ENCODE results near the gene GSTM4. TPM values are rescaled to one million over a fixed set of nuclear protein-coding genes. Genes with fewer than 3 reads are reported as not detected.

The GSTM4 gene
- total RNA-seq, 1 experiment from 2014 or later: 22.0 TPM

GRCh38 chr1:109613361-109614147 lies 42.3 kb upstream of the GSTM4 start:
- in situ Hi-C loops (cut with HindIII; ENCODE audit: low pct_unique_long_range_greater_than_20kb, low sequenced_read_pairs): no loop called here
- TF ChIP-seq POLR2AphosphoS5 (IDR thresholded peaks at IDR 0.05; ENCODE audit: low read depth, low read length): no peak
- TF ChIP-seq TCF7L2 (IDR thresholded peaks at IDR 0.05; ENCODE audit: low read depth, low read length): no peak
- no peak for TF ChIP-seq REST (IDR thresholded peaks at IDR 0.05; ENCODE audit: insufficient read depth in 1 of 2, low read depth in 2 of 2, low read length in 1 of 2)
- no peak for TF ChIP-seq CTCF (IDR thresholded peaks at IDR 0.05)
- TF ChIP-seq SIN3A (IDR thresholded peaks at IDR 0.05; ENCODE audit: borderline replicate concordance, insufficient read depth, low read depth, low read length): no peak
- ChIA-PET CTCF (no interaction called here), POLR2A (no interaction called here)
- ATAC-seq: no peak
- intact Hi-C loops (cut with micrococcal nuclease; ENCODE audit: unreplicated experiment): no loop called here
- no peaks in the 10 kb centered on the region; the same call in 1 of the 2 replicates for H3K4me1 ChIP-seq (ENCODE audit: control insufficient read depth, insufficient read depth, low read length)
- no peak overlapping the region for H3K27ac ChIP-seq (ENCODE audit: low read length)
- no peaks in the 10 kb centered on the region for H3K27me3 ChIP-seq (ENCODE audit: control insufficient read depth, insufficient read depth, low read length)
- no peak for DNase-seq (ENCODE audit: low read depth, low spot score)
- no peaks in the 10 kb centered on the region for H3K36me3 ChIP-seq (ENCODE audit: control insufficient read depth, insufficient read depth, low read length)
- H3K4me3 ChIP-seq (ENCODE audit: low read depth in 2 of 2, low read length in 2 of 2): no peak overlapping the region
- BruUV-seq (replicated peaks): no TSS peak
- no peaks in the 10 kb centered on the region for H3K9me3 ChIP-seq (ENCODE audit: control insufficient read depth, insufficient read depth, low read depth, low read length)

- H3K4me3 ChIP-seq (ENCODE audit: low read depth in 2 of 2, low read length in 2 of 2): no peak overlapping the region
- H3K36me3 ChIP-seq (ENCODE audit: control insufficient read depth, insufficient read depth, low read length): no peaks in the 10 kb centered on the region
- H3K27me3 ChIP-seq (ENCODE audit: control insufficient read depth, insufficient read depth, low read length): no peaks in the 10 kb centered on the region
- H3K27ac ChIP-seq (ENCODE audit: low read length): no peak overlapping the region
- peaks cover 7% of the 10 kb centered on the region for H3K4me1 ChIP-seq (ENCODE audit: control insufficient read depth, insufficient read depth, low read length)
- ChIA-PET CTCF (no interaction called here), POLR2A (no interaction called here)
- no TSS peak for BruUV-seq (replicated peaks)
- intact Hi-C loops (cut with micrococcal nuclease; ENCODE audit: unreplicated experiment) (no loop called here), in situ Hi-C loops (cut with HindIII; ENCODE audit: low pct_unique_long_range_greater_than_20kb, low sequenced_read_pairs) (no loop called here)
- TF ChIP-seq SIN3A (IDR thresholded peaks at IDR 0.05; ENCODE audit: borderline replicate concordance, insufficient read depth, low read depth, low read length) (no peak), REST (IDR thresholded peaks at IDR 0.05; ENCODE audit: insufficient read depth in 1 of 2, low read depth in 2 of 2, low read length in 1 of 2) (no peak), CTCF (IDR thresholded peaks at IDR 0.05) (no peak), TCF7L2 (IDR thresholded peaks at IDR 0.05; ENCODE audit: low read depth, low read length) (no peak), POLR2AphosphoS5 (IDR thresholded peaks at IDR 0.05; ENCODE audit: low read depth, low read length) (no peak)
- DNase-seq (ENCODE audit: low read depth, low spot score) (no peak), ATAC-seq (no peak)
- H3K9me3 ChIP-seq (ENCODE audit: control insufficient read depth, insufficient read depth, low read depth, low read length): no peaks in the 10 kb centered on the region
Observed at GRCh38 chr1:109615879-109616278, 40.0 kb upstream of the GSTM4 start.

Measured in Panc1 (cell line).